Nephron progenitor cell (in vitro differentiated cells): ENCODE measurements around the gene SASS6.
"Not testable (repeated sequence)": the region's sequence is repeated elsewhere in the genome, so short reads cannot be mapped to it uniquely, and the experiment has no call there.

Source experiments
- DNase-seq: peaks from one replicate; pipeline ENCODE4 v3.0.0; 2021
- H3K27ac Mint-ChIP-seq: 2 replicates; pipeline ENCODE4 v1.8.0; 2021; ENCODE audit warnings: mild to moderate bottlenecking, moderate library complexity, mixed read lengths
- H3K27me3 Mint-ChIP-seq: 2 replicates; pipeline ENCODE4 v1.8.0; 2021; ENCODE audit warnings: mild to moderate bottlenecking, low read depth, mixed read lengths; ENCODE audit not compliant: poor library complexity
- H3K36me3 Mint-ChIP-seq: 2 replicates; pipeline ENCODE4 v1.8.0; 2021; ENCODE audit warnings: low read depth, mixed read lengths
- H3K4me1 Mint-ChIP-seq: 2 replicates; pipeline ENCODE4 v1.8.0; 2021; ENCODE audit warnings: mixed read lengths
- H3K4me3 Mint-ChIP-seq: 2 replicates; pipeline ENCODE4 v1.8.0; 2021; ENCODE audit warnings: mild to moderate bottlenecking, moderate library complexity, mixed read lengths
- H3K9me3 Mint-ChIP-seq: 2 replicates; pipeline ENCODE4 v1.8.0; 2021; ENCODE audit warnings: mild to moderate bottlenecking, moderate library complexity, mixed read lengths
- CTCF ChIP-seq: fragments of 200-600 bp; sonication (generic); IDR thresholded peaks from 2 replicates; pipeline ENCODE4 v1.5.0; 2021; ENCODE audit warnings: antibody characterized with exemption

The SASS6 gene

GRCh38 chr1:100053119-100053518 is 79.6 kb downstream of the SASS6 start:
- H3K27me3 Mint-ChIP-seq = no peaks in the 10 kb centered on the region
- no peak for DNase-seq
- H3K4me1 Mint-ChIP-seq = peaks cover 16% of the 10 kb centered on the region
- H3K36me3 Mint-ChIP-seq = peaks cover 64% of the 10 kb centered on the region
- no peak for TF ChIP-seq CTCF
- no peak overlapping the region for H3K4me3 Mint-ChIP-seq
- H3K27ac Mint-ChIP-seq = no peak overlapping the region
- peaks cover 4% of the 10 kb centered on the region for H3K9me3 Mint-ChIP-seq

GRCh38 chr1:100051893-100052292 is 80.8 kb downstream of the SASS6 start:
- no peaks in the 10 kb centered on the region for H3K27me3 Mint-ChIP-seq
- peaks cover 16% of the 10 kb centered on the region for H3K4me1 Mint-ChIP-seq
- H3K4me3 Mint-ChIP-seq = no peak overlapping the region

GRCh38 chr1:100051401-100051800 is 81.3 kb downstream of the SASS6 start:
- no peak for DNase-seq
- H3K4me1 Mint-ChIP-seq = peaks cover 16% of the 10 kb centered on the region
- no peak overlapping the region for H3K27ac Mint-ChIP-seq
- no peaks in the 10 kb centered on the region for H3K27me3 Mint-ChIP-seq
- no peak overlapping the region for H3K4me3 Mint-ChIP-seq
- no peak for TF ChIP-seq CTCF
- peaks cover 71% of the 10 kb centered on the region for H3K36me3 Mint-ChIP-seq
- H3K9me3 Mint-ChIP-seq = peaks cover 12% of the 10 kb centered on the region

More at GRCh38 chr1:100051893-100052292, 80.8 kb downstream of the SASS6 start:
- Mint-ChIP-seq H3K36me3 (peaks cover 70% of the 10 kb centered on the region), H3K9me3 (peaks cover 7% of the 10 kb centered on the region), H3K27ac (no peak overlapping the region)
- no peak for TF ChIP-seq CTCF
- no peak for DNase-seq

- H3K9me3 Mint-ChIP-seq = peaks cover 23% of the 10 kb centered on the region
- TF ChIP-seq CTCF = no peak
- no peak for DNase-seq
- no peak overlapping the region for H3K27ac Mint-ChIP-seq
- no peak overlapping the region for H3K4me3 Mint-ChIP-seq
- peaks cover 16% of the 10 kb centered on the region for H3K4me1 Mint-ChIP-seq
- H3K36me3 Mint-ChIP-seq = peaks cover 76% of the 10 kb centered on the region
- no peaks in the 10 kb centered on the region for H3K27me3 Mint-ChIP-seq
These were observed 82.6 kb downstream of the SASS6 start for GRCh38 chr1:100050139-100050538.

GRCh38 chr1:100047235-100047708 is 85.5 kb downstream of the SASS6 start:
- not testable (repeated sequence) for H3K4me3 Mint-ChIP-seq, DNase-seq, H3K27me3 Mint-ChIP-seq, H3K27ac Mint-ChIP-seq
- H3K4me1 Mint-ChIP-seq = peaks cover 23% of the 10 kb centered on the region
- peaks cover 90% of the 10 kb centered on the region for H3K36me3 Mint-ChIP-seq
- peaks cover 45% of the 10 kb centered on the region for H3K9me3 Mint-ChIP-seq

GRCh38 chr1:100045206-100045605 is 87.5 kb downstream of the SASS6 start:
- TF ChIP-seq CTCF = no peak
- no peak overlapping the region for H3K4me3 Mint-ChIP-seq

More at GRCh38 chr1:100045206-100045605, 87.5 kb downstream of the SASS6 start:
- DNase-seq = no peak
- Mint-ChIP-seq H3K36me3 (peaks cover 82% of the 10 kb centered on the region), H3K9me3 (peaks cover 45% of the 10 kb centered on the region), H3K27ac (no peak overlapping the region), H3K4me1 (peaks cover 34% of the 10 kb centered on the region), H3K27me3 (no peaks in the 10 kb centered on the region)
